ENCODE data around the gene CRTC1. TPM values are rescaled to one million over a fixed set of nuclear protein-coding genes. Genes with fewer than 3 reads are reported as not detected.
A peak's percentile ranks its signal among the peaks of the same experiment; 100 is the strongest.

CRTC1 gene
- total and polyA plus RNA-seq, 2 of the 13 experiments (the other 11 are each of a cell fraction or from before 2014, with no cell fraction given), result 2.0 to 2.7 TPM

GRCh38 chr19:18831524-18832305 is 148.2 kb downstream of the CRTC1 start, which contains the start of gene UPF1 (continued):
- TF ChIP-seq ZNF646 (CRISPR knock-in tag; IDR thresholded peaks at IDR 0.05) (no peak), THAP11 (CRISPR knock-in tag; IDR thresholded peaks at IDR 0.05) (peak; percentile 52; the same call in 1 of the 2 replicates), GPBP1L1 (CRISPR knock-in tag; IDR thresholded peaks at IDR 0.05) (no peak), ZNF138 (CRISPR knock-in tag; IDR thresholded peaks at IDR 0.05; ENCODE audit: low read depth) (0 out of 2 replicates have a peak, but pooled peaks have one; percentile 20), IRX3 (CRISPR knock-in tag; IDR thresholded peaks at IDR 0.05; ENCODE audit: borderline replicate concordance, low read depth) (peak; percentile 75; the same call in 1 of the 2 replicates), NFE2 (CRISPR knock-in tag; IDR thresholded peaks at IDR 0.05) (no peak), ZNF414 (CRISPR knock-in tag; IDR thresholded peaks at IDR 0.05) (no peak), BCL6 (CRISPR knock-in tag; IDR thresholded peaks at IDR 0.05) (0 out of 2 replicates have a peak, but pooled peaks have one; percentile 2), SRY (CRISPR knock-in tag; IDR thresholded peaks at IDR 0.05) (peak; percentile 9; the same call in 1 of the 2 replicates), ZNF510 (CRISPR knock-in tag; IDR thresholded peaks at IDR 0.05; ENCODE audit: low read depth) (no peak), ZNF318 (CRISPR knock-in tag; IDR thresholded peaks at IDR 0.05) (peak; percentile 21; the same call in 1 of the 2 replicates)

Data from HepG2 (cell line).